Upper lobe of left lung (tissue), 6 donors: ENCODE measurements around the gene LEMD1. TPM values are rescaled to one million over a fixed set of nuclear protein-coding genes. Genes with fewer than 3 reads are reported as not detected.

ENCODE experiments used
- ATAC-seq, 2 donors: fragments of 200-7000 bp; cut with Tn5 transposase; one replicate each; pipeline ENCODE4 v1.9.1; 2022; ENCODE audit warnings: mild to moderate bottlenecking in 2 of 2, moderate library complexity in 2 of 2; ENCODE audit not compliant: low FRiP score in 2 of 2
- DNase-seq, 2 donors: peaks; one replicate each; pipeline ENCODE4 v3.0.0-alpha.2; 2019 to 2020
- H3K27ac ChIP-seq, 4 donors: fragments of 200-600 bp; sonication (generic); one replicate each; pipeline ENCODE4 v1.5.1; 2016 to 2019
- H3K27me3 ChIP-seq, 4 donors: fragments of 200-600 bp; sonication (generic); one replicate each; pipeline ENCODE4 v1.5.1; 2017 to 2019
- H3K36me3 ChIP-seq, 4 donors: fragments of 200-600 bp; sonication (generic); one replicate each; pipeline ENCODE4 v1.5.1; 2016 to 2019
- H3K4me1 ChIP-seq, 4 donors: fragments of 200-600 bp; sonication (generic); one replicate each; pipeline ENCODE4 v1.5.1; 2018 to 2019
- H3K4me3 ChIP-seq, 4 donors: fragments of 200-600 bp; sonication (generic); one replicate each; pipeline ENCODE4 v1.5.1; 2017 to 2019; ENCODE audit warnings: mild to moderate bottlenecking in 2 of 4, moderate library complexity in 1 of 4
- H3K9me3 ChIP-seq, 4 donors: fragments of 200-600 bp; sonication (generic); one replicate each; pipeline ENCODE4 v1.5.1; 2018 to 2019
- CTCF ChIP-seq, 6 experiments: fragments of 450-650 bp in 4 of 6; fragments of 200-600 bp in 2 of 6; sonication (generic) in 2 of 6; IDR thresholded peaks; one replicate each; pipeline ENCODE4 v1.5.1; 2016 to 2019; ENCODE audit warnings: antibody characterized with exemption in 6 of 6
- EP300 ChIP-seq, 4 donors: sonication (generic); formaldehyde crosslinking; IDR thresholded peaks; one replicate each; pipeline ENCODE4 v1.5.1; 2017; ENCODE audit warnings: antibody characterized with exemption in 4 of 4, control low read depth in 2 of 4
- POLR2A ChIP-seq, 4 donors: fragments of 450-650 bp; IDR thresholded peaks; one replicate each; pipeline ENCODE4 v1.5.1; 2016 to 2017; ENCODE audit warnings: antibody characterized with exemption in 4 of 4, mild to moderate bottlenecking in 2 of 4
- POLR2AphosphoS5 ChIP-seq, 2 donors: sonication (generic); formaldehyde crosslinking; IDR thresholded peaks; one replicate each; pipeline ENCODE4 v1.5.1; 2017; ENCODE audit warnings: antibody characterized with exemption in 2 of 2
- WGBS, 2 donors: methylation state at CpG; one replicate each; pipeline ENCODE4 v1.1.5; 2017 to 2018; 5-methylcytosine and 5-hydroxymethylcytosine counted together
- total RNA-seq, 6 donors: library from RNA; depleted of rRNA in 4 of 6; stranded (reverse); fragments of >200 nt in 4 of 6; gene quantifications; one replicate each; pipeline versions ENCODE4 v1.1.0 to v1.2.1, GENCODE V29; 2016 to 2021
- donor health status: DM: no; HTN: no; CAD: no; lungs with moderate emphysema.
- donor health status: DM: no; HTN: yes; CAD: no; lungs with severe emphysema.

The LEMD1 gene
- total RNA-seq, 6 donors from 2014 or later = 1.1 to 14.7 (median 1.7) TPM; not detected in 2

DNA sequence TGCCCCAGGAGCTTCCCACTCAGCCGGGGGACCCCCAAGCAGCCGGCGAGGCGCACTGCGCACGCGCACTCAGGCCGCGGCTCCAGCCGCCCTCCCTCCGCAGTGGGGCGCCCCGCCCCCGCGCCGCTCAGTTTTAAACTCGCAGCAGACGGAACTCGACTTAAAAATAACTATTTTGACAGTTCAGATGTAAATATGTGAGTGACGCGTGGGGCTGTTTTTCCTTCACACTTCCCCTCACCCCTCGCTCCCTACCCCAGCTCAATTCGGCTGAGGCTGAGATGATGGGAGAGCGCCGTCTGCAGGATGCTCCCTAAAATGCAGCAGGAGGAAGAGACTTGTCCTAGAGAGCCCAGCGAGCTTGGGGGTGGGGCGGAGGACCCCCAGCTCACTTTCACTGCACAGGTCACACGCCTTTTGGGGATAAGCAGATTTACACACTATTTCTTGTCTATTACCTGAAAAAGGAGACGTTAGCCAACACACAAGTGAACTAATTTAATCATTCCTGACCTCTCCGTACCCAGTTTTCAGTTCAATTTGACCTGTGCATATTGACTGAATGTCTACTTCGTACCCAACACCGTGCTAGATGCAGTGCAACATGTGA is 8.9 kb upstream of the LEMD1 start:
- Histone ChIP-seq H3K36me3 (no peaks in the 10 kb centered on the region), H3K27ac (no peak overlapping the region), H3K9me3 (no peaks in the 10 kb centered on the region), H3K4me3 (peak overlapping the region; percentile 3 to 53 (median 36)), H3K27me3 (no peaks in the 10 kb centered on the region), H3K4me1 (peaks cover 0 to 9% (median 8%) of the 10 kb centered on the region in 4 donors)
- DNase-seq (peak; percentile 43 to 93), ATAC-seq (peak in 1 of 2 donors; percentile 76)
- TF ChIP-seq POLR2A (IDR thresholded peaks at IDR 0.05) (no peak), CTCF (IDR thresholded peaks at IDR 0.05) (peak; percentile 51 to 78 (median 76)), POLR2AphosphoS5 (IDR thresholded peaks at IDR 0.05) (no peak), EP300 (IDR thresholded peaks at IDR 0.05) (no peak)
- WGBS, 2 donors = 6 to 13% methylated on average over 21 to 29 of the region's 32 CpGs

DNA sequence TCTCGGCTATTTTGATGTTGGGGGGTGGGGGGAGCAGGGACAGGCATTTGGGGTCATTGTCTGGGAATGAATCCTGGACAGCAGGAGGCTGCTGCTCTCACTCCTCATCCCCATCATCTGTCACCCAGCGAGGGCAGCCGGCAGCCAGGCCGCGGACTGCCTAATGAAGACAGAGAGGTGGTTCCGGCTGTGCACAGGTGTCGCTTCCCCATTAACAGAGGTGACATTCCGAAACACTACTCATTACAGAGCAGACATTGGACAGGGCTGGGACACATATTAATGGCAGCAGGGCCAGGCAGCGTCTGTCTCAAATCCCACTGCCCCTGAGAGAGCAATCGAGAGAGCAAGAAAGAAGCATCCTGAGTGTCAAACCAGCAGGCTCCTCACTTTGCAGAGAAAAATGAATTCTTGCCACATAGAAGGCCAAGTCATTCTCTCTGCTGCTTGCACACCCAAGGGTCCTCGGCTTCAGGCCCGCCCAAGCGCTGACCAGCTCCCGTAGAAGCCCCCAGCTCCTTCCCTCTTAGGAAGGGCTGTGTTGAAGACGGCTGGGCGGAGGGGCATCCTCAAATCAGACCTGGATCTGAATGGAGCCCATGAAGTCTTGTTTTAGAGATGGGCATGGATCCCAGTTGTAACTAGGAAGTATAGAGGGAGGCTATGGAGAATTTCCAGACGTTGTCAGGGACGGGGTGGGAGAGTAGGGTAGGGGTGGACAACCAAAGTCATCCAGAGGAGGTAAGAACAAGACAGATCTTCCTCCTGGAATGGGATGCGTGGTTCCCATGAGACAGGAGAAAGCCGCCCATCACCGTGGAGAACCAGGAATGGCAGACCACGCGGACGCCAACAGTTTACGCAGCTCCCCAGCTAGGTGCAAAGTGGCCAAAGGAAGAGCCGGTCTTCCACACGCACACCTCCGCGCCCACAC is 8.2 kb upstream of the LEMD1 start:
- Histone ChIP-seq H3K4me1 (peaks cover 0 to 9% (median 8%) of the 10 kb centered on the region in 4 donors), H3K4me3 (peak overlapping the region; percentile 3 to 53 (median 36)), H3K36me3 (no peaks in the 10 kb centered on the region), H3K27me3 (no peaks in the 10 kb centered on the region), H3K9me3 (no peaks in the 10 kb centered on the region), H3K27ac (no peak overlapping the region)
- WGBS, 2 donors = 66 to 77% methylated on average over 24 to 29 of the region's 29 CpGs
- TF ChIP-seq POLR2A (IDR thresholded peaks at IDR 0.05) = no peak
- TF ChIP-seq CTCF (IDR thresholded peaks at IDR 0.05) = no peak
- TF ChIP-seq POLR2AphosphoS5 (IDR thresholded peaks at IDR 0.05) = no peak
- TF ChIP-seq EP300 (IDR thresholded peaks at IDR 0.05) = no peak
- ATAC-seq = no peak
- DNase-seq = peak in 1 of 2 donors; percentile 56

DNA sequence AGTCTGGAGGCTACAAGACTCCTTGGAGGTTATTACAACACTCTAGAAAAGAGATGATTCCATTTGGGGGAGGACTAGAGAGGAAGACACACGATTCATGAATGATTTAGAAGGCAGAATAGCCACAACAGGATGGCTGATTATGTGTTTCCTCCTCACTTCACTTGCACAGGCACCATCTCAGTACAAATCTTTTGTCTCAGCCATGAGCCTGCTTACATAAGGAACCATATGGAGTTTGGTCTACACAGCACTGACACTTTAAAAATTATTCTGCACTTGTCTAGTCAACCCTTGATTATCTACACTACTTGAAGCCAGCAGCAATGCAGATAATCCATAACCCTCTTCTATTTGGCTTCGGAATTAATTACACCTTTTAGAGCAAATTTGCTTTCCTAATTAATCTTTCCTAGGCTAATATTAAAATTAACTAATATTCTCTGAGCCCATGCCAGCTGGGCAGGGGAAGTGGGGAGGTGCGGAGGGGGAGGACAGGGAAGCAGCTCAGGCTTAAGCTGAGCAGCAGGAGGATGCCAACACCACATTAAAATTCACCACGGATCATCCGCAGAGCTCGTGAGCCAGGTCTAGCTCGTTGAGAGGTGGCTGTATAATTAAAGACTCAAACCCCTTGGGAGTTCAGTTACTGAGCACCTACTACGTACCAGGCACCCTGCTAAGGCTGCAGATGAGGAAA is 3.2 kb upstream of the LEMD1 start:
- no peak for DNase-seq
- no peaks in the 10 kb centered on the region for H3K4me1 ChIP-seq
- ATAC-seq = no peak
- no peak overlapping the region for H3K27ac ChIP-seq
- WGBS, 2 donors = 57 to 58% methylated on average over 8 of the region's 8 CpGs
- no peaks in the 10 kb centered on the region for H3K36me3 ChIP-seq
- H3K9me3 ChIP-seq = no peaks in the 10 kb centered on the region
- no peak overlapping the region for H3K4me3 ChIP-seq
- TF ChIP-seq EP300 (IDR thresholded peaks at IDR 0.05) = no peak
- no peaks in the 10 kb centered on the region for H3K27me3 ChIP-seq

DNA sequence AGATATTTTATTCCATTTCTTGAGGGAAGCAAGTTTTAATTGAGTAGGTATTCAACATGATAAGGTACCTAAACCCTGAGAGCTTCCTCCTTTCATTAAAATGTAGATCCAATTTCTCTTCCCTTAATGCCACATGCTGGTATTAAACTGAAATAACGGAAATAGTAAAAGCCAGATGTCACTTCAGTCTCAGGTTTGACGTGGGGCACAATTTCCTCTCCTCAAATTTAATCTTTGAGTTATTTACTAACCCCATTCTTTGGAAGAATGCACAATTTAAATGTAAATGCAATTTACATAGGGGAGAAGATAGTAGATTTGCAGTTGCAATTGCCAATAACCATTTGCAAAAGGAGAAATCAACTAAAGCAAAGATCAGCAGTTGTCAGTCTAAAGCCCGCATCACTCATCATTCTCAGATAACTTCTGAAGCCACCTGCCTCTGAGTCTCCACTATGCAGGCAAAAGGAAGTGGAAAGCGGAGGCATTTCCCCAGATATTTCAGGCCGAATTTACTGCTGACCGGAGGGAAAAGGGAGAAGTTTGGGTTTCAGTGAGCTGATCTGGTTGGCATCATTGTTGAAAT is 2.1 kb upstream of the LEMD1 start:
- ATAC-seq (no peak), DNase-seq (no peak)
- Histone ChIP-seq H3K4me3 (no peak overlapping the region), H3K9me3 (no peaks in the 10 kb centered on the region), H3K27me3 (no peaks in the 10 kb centered on the region), H3K27ac (no peak overlapping the region), H3K4me1 (no peaks in the 10 kb centered on the region), H3K36me3 (no peaks in the 10 kb centered on the region)
- 75 to 83% methylated on average over 6 of the region's 6 CpGs for WGBS, 2 donors
- no peak for TF ChIP-seq EP300 (IDR thresholded peaks at IDR 0.05)
- TF ChIP-seq POLR2A (IDR thresholded peaks at IDR 0.05) = no peak
- TF ChIP-seq POLR2AphosphoS5 (IDR thresholded peaks at IDR 0.05) = no peak
- TF ChIP-seq CTCF (IDR thresholded peaks at IDR 0.05) = no peak
